K562 (cell line): Measurements from ENCODE around the gene ZNF625. TPM values are rescaled to one million over a fixed set of nuclear protein-coding genes. Genes with fewer than 3 reads are reported as not detected.

Experiments used
- CBX8 ChIP-seq: fragments of 200-600 bp; sonication (generic); IDR thresholded peaks from 2 replicates; pipeline ENCODE4 v1.6.1; 2012; ENCODE audit warnings: borderline replicate concordance, mixed run types, low read depth, mild to moderate bottlenecking, moderate library complexity, mixed read lengths, low read length, control low read depth, inconsistent platforms; ENCODE audit not compliant: poor library complexity, severe bottlenecking; ENCODE audit errors: extremely low read depth
- CREBBP ChIP-seq: IDR thresholded peaks from one replicate; pipeline ENCODE4 v1.6.1; 2012; ENCODE audit warnings: low read depth, mild to moderate bottlenecking, control low read depth, inconsistent platforms, low read length
- ELF2 ChIP-seq: fragments of 250-450 bp; sonication (Bioruptor Pico); IDR thresholded peaks from 2 replicates; pipeline ENCODE4 v1.5.0; 2021; ENCODE audit warnings: mild to moderate bottlenecking
- FOSL1 ChIP-seq: fragments of 200-800 bp; sonication (Bioruptor generic); conservative IDR thresholded peaks from 2 replicates; pipeline ENCODE4 v1.6.1; 2016; ENCODE audit warnings: missing genetic modification characterization, missing compliant biosample characterization
- HMG20B ChIP-seq: fragments of 250-450 bp; sonication (Bioruptor Pico); IDR thresholded peaks from 2 replicates; pipeline ENCODE4 v1.5.0; 2021; ENCODE audit warnings: mild to moderate bottlenecking
- KDM5B ChIP-seq: fragments of 200-600 bp; sonication (generic); IDR thresholded peaks from 2 replicates; pipeline ENCODE4 v1.6.1; 2012; ENCODE audit warnings: low read depth, mild to moderate bottlenecking, moderate library complexity, low read length, control low read depth, inconsistent platforms; ENCODE audit not compliant: insufficient replicate concordance
- NONO ChIP-seq, 2 experiments: fragments of 200-400 bp in 1 of 2; fragments of 450-650 bp in 1 of 2; formaldehyde crosslinking in 1 of 2; IDR thresholded peaks; 2 replicates each; pipeline ENCODE4 v1.6.1; 2017; ENCODE audit warnings: low read depth in 2 of 2, mild to moderate bottlenecking in 2 of 2, moderate library complexity in 2 of 2, low read length in 1 of 2
- RBM15 ChIP-seq: fragments of 200-400 bp; formaldehyde crosslinking; IDR thresholded peaks from 2 replicates; pipeline ENCODE4 v1.6.1; 2018; ENCODE audit warnings: mild to moderate bottlenecking, low read length, moderate library complexity; ENCODE audit not compliant: insufficient read depth
- RBM39 ChIP-seq: fragments of 200-400 bp; formaldehyde crosslinking; optimal IDR thresholded peaks from 2 replicates; pipeline ENCODE3; 2018; ENCODE audit warnings: low read depth, low read length
- RUNX1 ChIP-seq: sonication (generic); IDR thresholded peaks from 2 replicates; pipeline ENCODE4 v1.6.1; 2016; ENCODE audit warnings: antibody characterized with exemption, low read depth
- SP2 ChIP-seq: IDR thresholded peaks from 2 replicates; pipeline ENCODE4 v1.6.1; 2011; ENCODE audit warnings: mild to moderate bottlenecking, low read depth, low read length, moderate library complexity; ENCODE audit not compliant: poor library complexity, severe bottlenecking; ENCODE audit errors: extremely low read depth
- TBL1XR1 ChIP-seq, 2 experiments: IDR thresholded peaks; 2 replicates each; pipeline ENCODE4 v1.6.1; 2012; ENCODE audit warnings: improper control_type of control experiment in 2 of 2, low read length in 2 of 2, mild to moderate bottlenecking in 1 of 2
- TRIM24 ChIP-seq, 2 experiments: fragments of 450-650 bp; IDR thresholded peaks; 2 replicates each; pipeline ENCODE4 v1.6.1; 2016
- ZNF239 ChIP-seq: fragments of 250-450 bp; sonication (Bioruptor Pico); IDR thresholded peaks from 2 replicates; pipeline ENCODE4 v1.4.0; 2020; ENCODE audit warnings: mild to moderate bottlenecking
- ZNF551 ChIP-seq: fragments of 250-450 bp; sonication (Bioruptor Pico); IDR thresholded peaks from 2 replicates; pipeline ENCODE4 v1.5.0; 2021; ENCODE audit warnings: mild to moderate bottlenecking, moderate library complexity
- ZNF75A ChIP-seq: fragments of 450-650 bp; formaldehyde crosslinking; IDR thresholded peaks from 2 replicates; pipeline ENCODE4 v1.4.0; 2020; ENCODE audit warnings: mild to moderate bottlenecking
- polyA plus RNA-seq, 8 experiments: library from polyadenylated mRNA; depleted of rRNA in 4 of 8; stranded (reverse) in 5 of 8; unstranded in 3 of 8; fragments of >200 nt; fragmentation: Nextera tagmentation in 2 of 8; fragmentation: Illumina TruSeq in 1 of 8; extraction: Ambion mirVana in 2 of 8; extraction: Trizol in 1 of 8; gene quantifications; 2 replicates each; pipeline versions ENCODE4 v1.2.1 to v1.2.3, GENCODE V29; 2011 to 2014; ENCODE audit warnings: inconsistent platforms in 1 of 8, missing spikeins in 1 of 8
- total RNA-seq, 7 experiments: library from RNA; depleted of rRNA in 6 of 7; stranded (reverse); fragments of >200 nt in 6 of 7; fragmentation: Illumina TruSeq in 2 of 7; extraction: Trizol in 2 of 7; gene quantifications; 2 replicates each; pipeline versions ENCODE4 v1.2.1 to v1.2.3, GENCODE V29; 2011 to 2021; ENCODE audit warnings: low replicate concordance in 1 of 7
- TF ChIP-seq, protein P1 (sequence below), 2 experiments: fragments of 450-650 bp in 1 of 2; sonication (generic) in 1 of 2; formaldehyde crosslinking in 1 of 2; IDR thresholded peaks in 1 of 2; conservative IDR thresholded peaks in 1 of 2; 2 replicates each; pipeline versions ENCODE4 v1.6.1 to v1.8.1; 2016 to 2023; ENCODE audit warnings: mild to moderate bottlenecking in 2 of 2, moderate library complexity in 2 of 2, inconsistent platforms in 1 of 2, missing genetic modification reagents in 1 of 2
- TF ChIP-seq, protein P2 (sequence below), 2 experiments: IDR thresholded peaks; 2 replicates each; pipeline ENCODE4 v1.6.1; 2012; ENCODE audit warnings: improper control_type of control experiment in 2 of 2, low read depth in 2 of 2, low read length in 2 of 2, borderline replicate concordance in 1 of 2
- TF ChIP-seq, protein P3 (sequence below): fragments of 450-650 bp; IDR thresholded peaks from 2 replicates; pipeline ENCODE4 v1.6.1; 2017; ENCODE audit warnings: antibody characterized with exemption
- TF ChIP-seq, protein P4 (sequence below): sonication (generic); formaldehyde crosslinking; IDR thresholded peaks from 2 replicates; pipeline ENCODE4 v1.8.0; 2022; ENCODE audit warnings: mild to moderate bottlenecking, missing genetic modification reagents
- TF ChIP-seq, protein P5 (sequence below): fragments of 450-650 bp; formaldehyde crosslinking; IDR thresholded peaks from 2 replicates; pipeline ENCODE4 v1.4.0; 2022; ENCODE audit warnings: mild to moderate bottlenecking, moderate library complexity

Gene ZNF625
- total and polyA plus RNA-seq, 9 of the 15 experiments (the other 6 are each of a cell fraction or from before 2014, with no cell fraction given), result 0.07 to 0.09 TPM; not detected in 7

DNA sequence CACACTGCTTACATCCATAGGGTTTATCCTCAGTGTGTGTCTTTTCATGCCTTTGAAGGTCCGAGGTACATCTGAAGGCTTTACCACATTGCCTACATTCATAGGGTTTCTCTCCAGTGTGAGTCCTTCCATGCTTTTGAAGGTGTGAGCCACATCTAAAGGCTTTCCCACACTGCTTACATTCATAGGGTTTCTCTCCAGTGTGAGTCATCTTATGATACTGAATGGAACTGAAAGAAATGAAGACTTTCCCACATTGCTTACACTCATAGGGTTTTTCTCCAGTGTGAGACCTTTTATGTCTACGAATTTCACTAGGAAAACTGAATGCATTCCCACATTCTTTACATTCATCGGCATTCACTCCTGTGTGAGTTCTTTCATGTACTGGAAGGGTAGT, 23.5 kb downstream of the ZNF625 start (continued):
- TF ChIP-seq, protein P1, sequence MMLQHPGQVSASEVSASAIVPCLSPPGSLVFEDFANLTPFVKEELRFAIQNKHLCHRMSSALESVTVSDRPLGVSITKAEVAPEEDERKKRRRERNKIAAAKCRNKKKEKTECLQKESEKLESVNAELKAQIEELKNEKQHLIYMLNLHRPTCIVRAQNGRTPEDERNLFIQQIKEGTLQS (IDR thresholded peaks at IDR 0.05), result peak; percentile 55
- TF ChIP-seq, protein P1 (CRISPR knock-in tag; conservative IDR thresholded peaks at IDR 0.05), result no peak
- TF ChIP-seq, protein P2, sequence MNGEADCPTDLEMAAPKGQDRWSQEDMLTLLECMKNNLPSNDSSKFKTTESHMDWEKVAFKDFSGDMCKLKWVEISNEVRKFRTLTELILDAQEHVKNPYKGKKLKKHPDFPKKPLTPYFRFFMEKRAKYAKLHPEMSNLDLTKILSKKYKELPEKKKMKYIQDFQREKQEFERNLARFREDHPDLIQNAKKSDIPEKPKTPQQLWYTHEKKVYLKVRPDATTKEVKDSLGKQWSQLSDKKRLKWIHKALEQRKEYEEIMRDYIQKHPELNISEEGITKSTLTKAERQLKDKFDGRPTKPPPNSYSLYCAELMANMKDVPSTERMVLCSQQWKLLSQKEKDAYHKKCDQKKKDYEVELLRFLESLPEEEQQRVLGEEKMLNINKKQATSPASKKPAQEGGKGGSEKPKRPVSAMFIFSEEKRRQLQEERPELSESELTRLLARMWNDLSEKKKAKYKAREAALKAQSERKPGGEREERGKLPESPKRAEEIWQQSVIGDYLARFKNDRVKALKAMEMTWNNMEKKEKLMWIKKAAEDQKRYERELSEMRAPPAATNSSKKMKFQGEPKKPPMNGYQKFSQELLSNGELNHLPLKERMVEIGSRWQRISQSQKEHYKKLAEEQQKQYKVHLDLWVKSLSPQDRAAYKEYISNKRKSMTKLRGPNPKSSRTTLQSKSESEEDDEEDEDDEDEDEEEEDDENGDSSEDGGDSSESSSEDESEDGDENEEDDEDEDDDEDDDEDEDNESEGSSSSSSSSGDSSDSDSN (IDR thresholded peaks at IDR 0.05; ENCODE audit: borderline replicate concordance in 1 of 2, low read depth in 2 of 2, low read length in 2 of 2), result no peak
- TF ChIP-seq RUNX1 (no peak), ZNF239 (CRISPR knock-in tag) (no peak), RBM15 (no peak), TBL1XR1 (IDR thresholded peaks at IDR 0.05; ENCODE audit: low read length in 2 of 2) (no peak), TRIM24 (IDR thresholded peaks at IDR 0.05) (peak in 1 of 2 experiments; percentile 55; a peak in 1 of 4 replicates), HMG20B (CRISPR knock-in tag) (no peak), ELF2 (CRISPR knock-in tag) (no peak), ZNF75A (CRISPR knock-in tag) (peak; percentile 98), NONO (IDR thresholded peaks at IDR 0.05; ENCODE audit: low read depth in 2 of 2, low read length in 1 of 2) (no peak), CBX8 (no peak), KDM5B (no peak), SP2 (no peak), ZNF551 (no peak), CREBBP (no peak), FOSL1 (tag) (peak; percentile 44; the same call in 1 of the 2 replicates), RBM39 (no peak)
- TF ChIP-seq, protein P3, sequence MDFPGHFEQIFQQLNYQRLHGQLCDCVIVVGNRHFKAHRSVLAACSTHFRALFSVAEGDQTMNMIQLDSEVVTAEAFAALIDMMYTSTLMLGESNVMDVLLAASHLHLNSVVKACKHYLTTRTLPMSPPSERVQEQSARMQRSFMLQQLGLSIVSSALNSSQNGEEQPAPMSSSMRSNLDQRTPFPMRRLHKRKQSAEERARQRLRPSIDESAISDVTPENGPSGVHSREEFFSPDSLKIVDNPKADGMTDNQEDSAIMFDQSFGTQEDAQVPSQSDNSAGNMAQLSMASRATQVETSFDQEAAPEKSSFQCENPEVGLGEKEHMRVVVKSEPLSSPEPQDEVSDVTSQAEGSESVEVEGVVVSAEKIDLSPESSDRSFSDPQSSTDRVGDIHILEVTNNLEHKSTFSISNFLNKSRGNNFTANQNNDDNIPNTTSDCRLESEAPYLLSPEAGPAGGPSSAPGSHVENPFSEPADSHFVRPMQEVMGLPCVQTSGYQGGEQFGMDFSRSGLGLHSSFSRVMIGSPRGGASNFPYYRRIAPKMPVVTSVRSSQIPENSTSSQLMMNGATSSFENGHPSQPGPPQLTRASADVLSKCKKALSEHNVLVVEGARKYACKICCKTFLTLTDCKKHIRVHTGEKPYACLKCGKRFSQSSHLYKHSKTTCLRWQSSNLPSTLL, result no peak
- TF ChIP-seq, protein P4, sequence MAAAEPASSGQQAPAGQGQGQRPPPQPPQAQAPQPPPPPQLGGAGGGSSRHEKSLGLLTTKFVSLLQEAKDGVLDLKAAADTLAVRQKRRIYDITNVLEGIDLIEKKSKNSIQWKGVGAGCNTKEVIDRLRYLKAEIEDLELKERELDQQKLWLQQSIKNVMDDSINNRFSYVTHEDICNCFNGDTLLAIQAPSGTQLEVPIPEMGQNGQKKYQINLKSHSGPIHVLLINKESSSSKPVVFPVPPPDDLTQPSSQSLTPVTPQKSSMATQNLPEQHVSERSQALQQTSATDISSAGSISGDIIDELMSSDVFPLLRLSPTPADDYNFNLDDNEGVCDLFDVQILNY (CRISPR knock-in tag), result no peak
- TF ChIP-seq, protein P5, sequence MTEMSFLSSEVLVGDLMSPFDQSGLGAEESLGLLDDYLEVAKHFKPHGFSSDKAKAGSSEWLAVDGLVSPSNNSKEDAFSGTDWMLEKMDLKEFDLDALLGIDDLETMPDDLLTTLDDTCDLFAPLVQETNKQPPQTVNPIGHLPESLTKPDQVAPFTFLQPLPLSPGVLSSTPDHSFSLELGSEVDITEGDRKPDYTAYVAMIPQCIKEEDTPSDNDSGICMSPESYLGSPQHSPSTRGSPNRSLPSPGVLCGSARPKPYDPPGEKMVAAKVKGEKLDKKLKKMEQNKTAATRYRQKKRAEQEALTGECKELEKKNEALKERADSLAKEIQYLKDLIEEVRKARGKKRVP (CRISPR knock-in tag), result no peak
